Measurements from ENCODE around the gene PARVG. TPM values are rescaled to one million over a fixed set of nuclear protein-coding genes. Genes with fewer than 3 reads are reported as not detected.

Gene PARVG
- total and polyA plus RNA-seq, 2 of the 13 experiments (the other 11 are each of a cell fraction or from before 2014, with no cell fraction given): not detected

DNA sequence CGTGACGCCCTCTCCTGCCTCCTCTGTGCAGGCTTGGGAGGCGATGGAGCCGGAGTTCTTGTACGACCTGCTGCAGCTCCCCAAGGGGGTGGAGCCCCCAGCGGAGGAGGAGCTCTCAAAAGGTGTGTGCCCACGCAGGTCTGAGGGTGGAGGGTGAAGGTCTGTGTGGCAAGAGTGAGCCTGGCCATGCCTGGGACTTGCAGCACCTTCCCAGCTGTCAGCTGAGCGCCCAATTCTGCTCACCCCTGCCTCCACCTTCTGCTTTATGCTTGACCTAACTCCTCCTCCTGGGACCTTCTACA is 2.5 kb downstream of the PARVG start:
- no peaks in the 10 kb centered on the region for H3K4me1 ChIP-seq (ENCODE audit: insufficient read depth, low read length)
- TF ChIP-seq PAX8 (CRISPR knock-in tag; IDR thresholded peaks at IDR 0.05; ENCODE audit: borderline replicate concordance): no peak
- TF ChIP-seq ZNF768 (CRISPR knock-in tag; IDR thresholded peaks at IDR 0.05): no peak
- TF ChIP-seq ZEB1 (IDR thresholded peaks at IDR 0.05; ENCODE audit: insufficient replicate concordance, low read depth): no peak
- TF ChIP-seq, protein P1, sequence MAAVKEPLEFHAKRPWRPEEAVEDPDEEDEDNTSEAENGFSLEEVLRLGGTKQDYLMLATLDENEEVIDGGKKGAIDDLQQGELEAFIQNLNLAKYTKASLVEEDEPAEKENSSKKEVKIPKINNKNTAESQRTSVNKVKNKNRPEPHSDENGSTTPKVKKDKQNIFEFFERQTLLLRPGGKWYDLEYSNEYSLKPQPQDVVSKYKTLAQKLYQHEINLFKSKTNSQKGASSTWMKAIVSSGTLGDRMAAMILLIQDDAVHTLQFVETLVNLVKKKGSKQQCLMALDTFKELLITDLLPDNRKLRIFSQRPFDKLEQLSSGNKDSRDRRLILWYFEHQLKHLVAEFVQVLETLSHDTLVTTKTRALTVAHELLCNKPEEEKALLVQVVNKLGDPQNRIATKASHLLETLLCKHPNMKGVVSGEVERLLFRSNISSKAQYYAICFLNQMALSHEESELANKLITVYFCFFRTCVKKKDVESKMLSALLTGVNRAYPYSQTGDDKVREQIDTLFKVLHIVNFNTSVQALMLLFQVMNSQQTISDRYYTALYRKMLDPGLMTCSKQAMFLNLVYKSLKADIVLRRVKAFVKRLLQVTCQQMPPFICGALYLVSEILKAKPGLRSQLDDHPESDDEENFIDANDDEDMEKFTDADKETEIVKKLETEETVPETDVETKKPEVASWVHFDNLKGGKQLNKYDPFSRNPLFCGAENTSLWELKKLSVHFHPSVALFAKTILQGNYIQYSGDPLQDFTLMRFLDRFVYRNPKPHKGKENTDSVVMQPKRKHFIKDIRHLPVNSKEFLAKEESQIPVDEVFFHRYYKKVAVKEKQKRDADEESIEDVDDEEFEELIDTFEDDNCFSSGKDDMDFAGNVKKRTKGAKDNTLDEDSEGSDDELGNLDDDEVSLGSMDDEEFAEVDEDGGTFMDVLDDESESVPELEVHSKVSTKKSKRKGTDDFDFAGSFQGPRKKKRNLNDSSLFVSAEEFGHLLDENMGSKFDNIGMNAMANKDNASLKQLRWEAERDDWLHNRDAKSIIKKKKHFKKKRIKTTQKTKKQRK (IDR thresholded peaks at IDR 0.05; ENCODE audit: low read length): no peak
- TF ChIP-seq ZFP37 (CRISPR knock-in tag; IDR thresholded peaks at IDR 0.05; ENCODE audit: borderline replicate concordance): no peak
- TF ChIP-seq, protein P2, sequence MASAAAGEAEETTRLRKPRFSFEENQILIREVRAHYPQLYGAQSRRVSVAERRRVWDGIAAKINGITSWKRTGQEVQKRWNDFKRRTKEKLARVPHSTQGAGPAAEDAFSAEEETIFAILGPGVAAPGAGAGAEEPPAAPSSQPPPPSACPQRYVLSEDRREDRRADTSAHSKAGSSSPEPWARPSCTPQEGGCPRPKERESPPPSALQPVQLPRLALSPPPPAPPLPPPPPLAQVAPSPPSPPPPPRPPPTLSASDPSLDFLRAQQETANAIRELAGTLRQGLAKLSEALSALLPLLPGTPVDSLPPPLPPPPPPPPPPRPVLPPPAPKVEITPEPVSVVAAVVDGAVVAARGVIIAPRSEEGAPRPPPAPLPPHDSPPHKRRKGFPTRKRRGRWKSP (CRISPR knock-in tag; IDR thresholded peaks at IDR 0.05): no peak
- no peak for TF ChIP-seq NPAS2 (CRISPR knock-in tag; IDR thresholded peaks at IDR 0.05; ENCODE audit: borderline replicate concordance)
- FAIRE-seq (no peak), ATAC-seq (no peak), DNase-seq (ENCODE audit: low spot score) (no peak)
- no peak overlapping the region for H3K27ac ChIP-seq (ENCODE audit: extremely low read length, insufficient read depth, low read length)
- WGBS (ENCODE audit: low lambda C conversion rate): no CpG with 5 or more reads among the region's 8 CpGs
- H3K36me3 ChIP-seq (replicated peaks in 1 of 2; ENCODE audit: control insufficient read depth in 1 of 2, insufficient read depth in 2 of 2, low read length in 2 of 2): no peaks in the 10 kb centered on the region
- no peak overlapping the region for H3K4me3 ChIP-seq (replicated peaks in 1 of 3; ENCODE audit: insufficient read depth in 1 of 3, low read depth in 2 of 3, low read length in 3 of 3)
- ChIA-PET POLR2A (no interaction called here), CTCF (ENCODE audit: low intra/inter-chr PET ratio, low total read pairs) (no interaction called here)
- H3K79me2 ChIP-seq (ENCODE audit: insufficient read depth, low read length): no peaks in the 10 kb centered on the region
- intact Hi-C loops (cut with micrococcal nuclease; ENCODE audit: unreplicated experiment): no loop called here
- H3K27me3 ChIP-seq (ENCODE audit: control insufficient read depth in 1 of 2, insufficient read depth in 2 of 2, low read length in 2 of 2): peaks cover 2 to 59% of the 10 kb centered on the region in 2 experiments; a peak in 4 of 5 replicates
- H3K9ac ChIP-seq (ENCODE audit: insufficient read depth, low read depth, low read length): no peak overlapping the region
- no peak overlapping the region for H2AFZ ChIP-seq (ENCODE audit: low read length)
- in situ Hi-C loops (cut with HindIII; ENCODE audit: extremely low pct_ligation_motif_present, low pct_unique_long_range_greater_than_20kb): no loop called here
- H4K20me1 ChIP-seq (ENCODE audit: insufficient read depth, low read length): no peaks in the 10 kb centered on the region
- no peak overlapping the region for H3K4me2 ChIP-seq (ENCODE audit: low read depth, low read length)
- H3K9me3 ChIP-seq (ENCODE audit: low read length): no peaks in the 10 kb centered on the region
- no TSS peak for BruUV-seq (replicated peaks)
